GM19328 (cell line): ENCODE measurements around the gene KRT14.
"Not testable (repeated sequence)": the region's sequence is repeated elsewhere in the genome, so short reads cannot be mapped to it uniquely, and the experiment has no call there.

ENCODE experiments used
- ATAC-seq: cut with Tn5 transposase; IDR thresholded peaks from one replicate; pipeline ENCODE4 v1.9.1; 2021; ENCODE audit warnings: mild to moderate bottlenecking, moderate library complexity; ENCODE audit not compliant: unreplicated experiment

The KRT14 gene

DNA sequence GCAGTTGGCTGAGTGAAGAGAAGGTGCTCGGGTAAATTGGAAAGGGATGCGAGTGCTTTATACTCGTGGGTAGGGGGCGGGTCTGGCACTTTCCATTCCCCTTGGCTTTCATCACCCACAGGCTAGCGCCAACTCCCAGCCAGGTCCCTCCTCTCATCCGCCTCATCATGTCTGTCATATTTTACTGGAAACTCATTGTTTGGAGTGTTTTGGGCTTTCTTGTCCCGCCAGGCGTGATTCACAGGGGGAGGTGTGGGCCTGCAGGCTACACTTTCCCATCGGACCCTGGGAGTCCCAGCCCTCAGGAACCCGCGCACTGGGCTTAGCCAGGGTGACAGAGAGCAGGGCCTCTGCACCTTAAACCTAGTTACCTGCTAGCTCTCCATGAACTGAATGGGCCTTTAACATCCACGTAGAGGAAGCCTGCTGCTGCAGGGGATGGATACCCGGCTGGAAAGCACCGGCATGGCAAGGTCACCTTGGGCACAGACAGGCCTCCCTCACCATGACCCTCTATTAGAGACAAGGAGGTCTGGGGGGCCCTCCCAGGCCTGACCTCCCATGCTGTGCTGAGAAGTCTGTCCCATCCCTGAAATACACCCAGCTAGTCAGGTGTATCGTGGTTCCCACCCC, at the start of gene KRT14:
KRT14 (minus strand) TSS at position 33 of the 633 bp plus-strand sequence. CDS start 61 bp downstream, outside the sequence.
- ATAC-seq, result no peak

DNA sequence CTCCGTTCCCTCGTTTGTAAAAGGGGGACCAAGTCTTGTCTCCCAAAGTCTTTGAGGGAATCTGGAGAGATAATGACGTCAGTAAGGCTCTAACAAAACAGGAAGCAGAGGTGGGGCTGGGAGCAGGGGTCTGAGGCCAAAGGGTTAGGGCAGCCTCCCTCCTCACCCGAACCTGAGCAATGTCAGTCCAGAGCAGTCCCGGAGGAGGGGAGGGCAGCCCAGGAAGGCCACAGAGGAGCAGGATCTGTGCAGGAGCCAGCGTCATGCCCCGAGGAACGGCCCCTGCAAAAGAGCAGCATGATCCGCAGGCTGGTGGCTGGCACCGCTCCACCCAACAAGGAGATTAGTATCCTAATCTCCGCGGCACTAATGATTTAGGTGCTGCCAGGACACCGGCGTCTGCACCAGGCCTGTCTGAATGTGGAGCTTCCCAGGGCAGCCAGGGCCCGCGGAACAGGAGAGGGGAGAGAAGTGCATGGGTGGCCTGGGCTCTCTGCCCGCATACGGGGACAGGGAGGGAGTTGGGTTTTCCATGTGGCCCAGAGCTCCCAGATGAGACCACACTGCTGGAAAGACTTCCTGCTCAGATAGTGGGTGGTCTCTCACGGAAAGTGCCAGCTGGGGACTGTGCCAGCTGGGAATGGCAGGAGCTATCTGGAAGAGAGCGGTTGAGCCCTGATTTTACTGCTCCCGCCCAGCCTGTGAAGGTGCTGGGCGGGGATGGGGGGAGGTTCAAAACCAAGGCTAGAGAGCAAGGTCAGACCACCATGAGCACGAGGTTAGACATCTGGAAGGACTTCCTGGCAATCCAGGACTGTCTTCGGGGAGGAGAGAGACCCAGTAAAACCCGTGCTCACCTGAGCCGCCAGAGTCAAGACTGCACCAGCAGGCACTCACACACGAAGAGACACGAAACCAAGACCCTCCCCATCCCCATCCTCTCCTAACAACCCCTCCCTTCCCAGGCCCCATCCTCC, 48.7 kb upstream of the KRT14 start:
- ATAC-seq, result no peak

GRCh38 chr17:41634639-41635038, 47.9 kb upstream of the KRT14 start:
- ATAC-seq, result no peak

DNA sequence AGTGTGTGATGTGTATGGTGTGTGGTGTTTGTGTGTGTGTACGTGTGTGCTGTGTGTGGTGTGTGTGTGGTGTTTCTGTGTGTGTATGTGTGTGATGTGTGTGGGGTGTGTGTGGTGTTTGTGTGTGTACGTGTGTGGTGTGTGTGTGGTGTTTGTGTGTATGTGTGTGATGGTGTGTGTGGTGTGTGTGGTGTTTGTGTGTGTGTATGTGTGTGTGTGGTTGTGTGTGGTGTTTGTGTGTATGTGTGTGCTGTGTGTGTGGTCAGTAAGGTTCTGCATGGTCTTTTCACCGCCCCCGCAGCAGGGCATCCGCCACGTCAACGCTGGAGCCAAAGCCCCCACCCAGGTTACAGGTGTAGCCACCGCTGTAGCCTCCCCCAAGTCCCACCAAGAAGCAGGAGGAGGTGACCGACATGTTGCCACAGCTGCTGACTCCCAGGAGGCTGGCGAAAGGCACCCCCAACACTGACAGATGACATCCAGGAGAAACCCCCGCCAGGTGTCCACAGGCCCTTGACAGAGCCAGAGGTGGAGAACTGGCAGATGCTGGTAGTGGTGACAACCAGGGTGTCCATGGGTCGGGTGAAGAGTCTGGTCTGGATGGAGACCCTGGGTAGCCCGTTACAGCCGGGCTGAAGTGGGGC, 47.0 kb upstream of the KRT14 start:
- ATAC-seq, result no peak

GRCh38 chr17:41632482-41633105, 45.9 kb upstream of the KRT14 start:
- ATAC-seq, result no peak

DNA sequence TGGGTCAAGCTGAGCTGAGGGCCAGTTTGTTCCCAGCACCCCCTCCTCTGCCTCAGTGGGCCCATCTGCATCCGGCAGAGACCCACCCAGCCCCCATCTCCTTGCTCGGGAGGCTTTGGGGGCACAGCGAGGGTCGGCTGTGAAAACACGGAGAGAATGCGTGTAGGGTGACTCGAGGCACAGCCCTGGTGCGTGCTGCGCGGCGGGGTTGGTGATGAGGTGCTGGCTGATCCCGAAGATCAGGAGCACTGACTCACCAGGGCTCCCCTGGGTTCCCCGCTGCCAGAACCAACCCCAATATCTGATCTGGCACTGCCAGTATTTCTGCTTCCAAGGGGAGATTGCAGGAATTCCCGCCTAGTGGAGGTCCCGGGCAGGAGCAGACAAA, 45.2 kb upstream of the KRT14 start:
- ATAC-seq, result no peak

GRCh38 chr17:41631025-41631897, 44.6 kb upstream of the KRT14 start:
- no peak for ATAC-seq

DNA sequence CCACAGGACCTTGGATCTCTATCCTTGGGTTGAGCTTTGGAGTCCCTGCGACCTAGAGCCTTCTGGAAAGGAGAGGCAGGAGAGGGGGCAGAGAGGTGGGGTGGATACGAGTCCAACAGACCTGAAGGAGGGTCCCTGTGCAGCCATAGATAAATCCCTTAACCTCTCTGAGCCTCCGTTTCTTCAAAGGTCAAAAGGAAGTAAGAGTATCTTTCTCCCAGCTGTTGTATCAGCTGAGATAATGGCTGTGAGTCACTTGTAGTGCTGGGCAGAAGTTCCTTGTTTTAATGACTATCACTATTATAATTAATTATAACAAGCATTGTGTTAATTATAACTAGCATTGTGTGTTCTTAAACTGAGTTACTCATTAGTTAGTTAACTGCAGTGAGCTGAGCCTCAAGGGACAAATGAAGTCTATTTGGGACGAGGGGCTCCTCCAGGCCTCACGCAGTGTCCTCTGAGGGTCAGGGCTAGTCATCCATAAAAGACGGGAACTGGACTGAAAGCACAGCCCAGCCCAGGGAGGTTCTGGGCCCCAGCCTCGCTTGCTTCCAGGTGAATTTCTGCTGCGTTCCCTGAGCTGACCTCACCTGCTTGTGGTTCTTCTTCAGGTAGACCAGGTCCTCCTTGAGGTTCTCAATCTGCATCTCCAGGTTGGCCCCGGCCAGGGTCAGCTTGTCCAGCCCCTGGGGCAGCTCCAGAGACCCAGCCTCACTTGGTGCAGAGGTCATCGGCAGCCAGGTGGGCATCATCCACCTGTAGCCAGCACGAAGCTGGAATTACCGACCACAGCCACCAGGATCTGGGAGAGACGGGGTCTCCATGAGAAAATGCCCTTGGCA, 43.4 kb upstream of the KRT14 start:
- ATAC-seq, result no peak

- ATAC-seq, result no peak
Measured at GRCh38 chr17:41629316-41629715, 42.6 kb upstream of the KRT14 start.

GRCh38 chr17:41628621-41629255, 42.0 kb upstream of the KRT14 start:
- ATAC-seq, result not testable (repeated sequence)

DNA sequence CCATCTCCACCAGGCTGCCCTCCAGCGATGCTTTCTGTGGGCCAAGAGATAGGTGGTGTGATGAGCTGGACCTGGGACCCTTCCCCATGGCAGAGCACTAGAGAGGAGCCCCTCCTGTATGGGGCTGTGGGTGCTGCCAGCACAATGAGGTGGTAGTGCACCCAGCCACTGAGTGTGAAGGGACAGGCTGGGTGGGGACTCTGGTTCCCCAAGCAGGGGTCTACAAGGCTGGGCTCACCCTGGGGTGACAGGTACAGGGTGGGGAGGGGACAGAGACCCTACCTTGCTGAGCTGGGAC, 41.3 kb upstream of the KRT14 start:
- ATAC-seq, result not testable (repeated sequence)

DNA sequence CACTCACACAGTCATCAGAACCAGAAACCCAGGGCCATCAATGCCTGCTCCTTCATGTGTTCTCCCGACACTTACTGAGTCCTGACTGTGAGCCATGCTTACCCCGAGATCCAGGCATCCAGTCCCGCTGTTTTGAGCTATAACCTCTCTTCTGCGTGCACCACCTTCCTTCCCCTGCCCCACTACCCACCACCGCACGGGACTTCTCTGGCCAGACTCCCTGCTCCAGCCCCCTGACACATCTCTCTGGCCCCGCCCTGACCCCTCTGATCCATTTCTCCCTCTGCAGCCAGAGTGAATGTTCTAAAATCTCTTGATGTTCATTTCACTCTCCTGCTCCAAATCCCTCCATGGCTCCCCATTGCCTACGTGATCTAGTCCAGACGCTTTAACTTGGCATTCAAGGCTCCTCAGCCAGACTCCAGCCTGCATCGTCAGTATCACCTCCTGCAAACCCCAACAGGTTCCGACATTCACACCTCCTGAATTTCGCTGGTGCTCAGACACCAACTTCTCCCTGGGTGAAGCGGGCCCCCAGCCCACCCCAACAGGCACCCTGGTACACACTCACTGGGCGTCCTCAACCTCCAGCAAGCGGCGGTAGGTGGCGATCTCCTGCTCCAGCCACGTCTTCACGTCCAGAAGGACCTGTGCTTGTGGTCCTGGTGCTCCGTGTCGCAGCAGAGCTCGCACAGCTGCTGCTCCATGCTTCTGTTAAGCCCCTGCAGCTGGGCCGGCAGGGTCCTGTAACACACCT, 40.8 kb upstream of the KRT14 start:
- ATAC-seq, result no peak

- not testable (repeated sequence) for ATAC-seq
Measured at GRCh38 chr17:41626914-41627295, 40.2 kb upstream of the KRT14 start.

DNA sequence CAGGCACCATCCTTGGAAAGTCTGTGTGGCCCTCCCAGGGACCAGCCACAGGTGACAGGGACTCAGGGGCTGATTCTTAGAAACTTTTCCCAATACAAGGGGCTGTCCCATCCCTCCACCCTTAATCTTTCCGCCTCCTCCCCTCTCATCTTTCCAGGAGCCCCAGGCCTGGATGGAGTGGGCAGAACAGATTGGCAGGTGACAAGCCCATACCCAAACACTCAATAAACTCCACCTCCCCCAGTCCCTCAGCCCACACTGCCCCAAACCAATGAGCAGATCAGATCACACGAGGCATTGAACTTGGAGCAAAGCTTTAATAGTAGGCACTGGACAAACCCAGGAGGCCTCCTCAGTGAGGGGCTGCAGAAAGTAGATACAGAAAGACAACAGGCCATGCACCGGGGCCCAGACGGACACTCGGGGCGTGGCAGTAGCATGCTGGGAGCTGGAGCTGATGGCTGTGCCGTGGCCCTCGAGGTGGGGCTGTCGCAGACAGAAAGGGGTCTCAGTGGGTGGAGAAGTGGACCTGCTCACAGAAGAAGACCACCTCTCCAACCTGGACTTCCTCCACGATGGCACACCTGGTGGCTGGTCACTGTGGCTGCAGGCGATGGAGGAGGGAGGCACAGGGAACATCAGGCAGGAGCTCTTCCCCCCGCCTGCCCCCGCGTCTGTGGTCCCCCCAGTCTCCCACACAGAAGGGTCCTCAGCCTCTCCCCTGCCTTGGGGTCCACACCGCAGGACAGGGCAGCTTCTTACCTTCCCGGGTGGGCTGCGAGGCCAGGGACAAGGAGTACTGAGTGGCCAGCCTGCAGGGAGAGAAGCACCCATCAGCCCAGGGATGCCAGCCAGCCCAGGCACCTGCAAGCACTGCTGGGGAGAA, 39.6 kb upstream of the KRT14 start:
- not testable (repeated sequence) for ATAC-seq

DNA sequence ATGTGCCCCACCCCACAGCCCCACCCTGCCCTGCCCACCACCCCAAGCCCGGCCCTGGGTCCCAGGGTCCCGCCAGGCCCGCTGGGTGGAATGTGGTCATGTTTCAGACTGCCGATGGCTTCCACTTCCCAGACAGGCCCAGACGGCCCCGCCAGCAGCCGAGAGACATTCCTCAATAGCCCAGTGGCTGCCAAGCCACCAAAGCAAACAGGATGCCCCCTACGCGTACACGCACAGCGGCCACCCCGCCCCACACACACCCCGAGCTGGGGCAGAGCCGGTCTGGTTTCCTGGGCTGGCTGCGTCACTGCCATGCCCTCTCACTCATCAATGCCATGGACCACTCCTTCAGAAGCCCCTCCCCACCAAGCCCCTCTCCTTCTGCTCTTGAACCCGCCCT, 38.9 kb upstream of the KRT14 start:
- no peak for ATAC-seq

GRCh38 chr17:41624208-41625101, 37.8 kb upstream of the KRT14 start, which contains the start of gene KRT17:
Gene KRT17, minus strand, starts transcription at chr17:41624575. Its CDS starts 66 bp downstream, at chr17:41624509.
- no peak for ATAC-seq
